Chondrocyte (in vitro differentiated cells): ENCODE measurements around the gene NPAS3. TPM values are rescaled to one million over a fixed set of nuclear protein-coding genes. Genes with fewer than 3 reads are reported as not detected.

Source experiments
- DNase-seq: peaks from one replicate; pipeline ENCODE4 v3.0.0; 2021; ENCODE audit warnings: mixed read lengths, low spot score
- H3K27ac Mint-ChIP-seq: one replicate; pipeline ENCODE4 v1.8.0; 2021; ENCODE audit warnings: mild to moderate bottlenecking, moderate library complexity, mixed read lengths; ENCODE audit not compliant: unreplicated experiment
- H3K27me3 Mint-ChIP-seq: 2 replicates; pipeline ENCODE4 v1.8.0; 2021; ENCODE audit warnings: low read depth, mixed read lengths
- H3K36me3 Mint-ChIP-seq: 2 replicates; pipeline ENCODE4 v1.8.0; 2021; ENCODE audit warnings: low read depth, mixed read lengths
- H3K4me1 Mint-ChIP-seq: 2 replicates; pipeline ENCODE4 v1.8.0; 2021; ENCODE audit warnings: low read depth, mild to moderate bottlenecking, mixed read lengths
- H3K4me3 Mint-ChIP-seq: one replicate; pipeline ENCODE4 v1.8.0; 2021; ENCODE audit warnings: mild to moderate bottlenecking, moderate library complexity, mixed read lengths; ENCODE audit not compliant: unreplicated experiment
- H3K9me3 Mint-ChIP-seq: 2 replicates; pipeline ENCODE4 v1.8.0; 2021; ENCODE audit warnings: low read depth, mixed read lengths
- CTCF ChIP-seq: fragments of 200-600 bp; sonication (generic); IDR thresholded peaks from 2 replicates; pipeline ENCODE4 v1.5.0; 2021; ENCODE audit warnings: antibody characterized with exemption, mild to moderate bottlenecking, moderate library complexity
- total RNA-seq: library from RNA; stranded (reverse); gene quantifications from 3 replicates; pipeline ENCODE4 v1.2.1, GENCODE V29; 2021

Gene NPAS3
- total RNA-seq, 1 donor from 2014 or later = 2.6 TPM

- Mint-ChIP-seq H3K27me3 (no peaks in the 10 kb centered on the region), H3K27ac (no peak overlapping the region), H3K36me3 (no peaks in the 10 kb centered on the region), H3K9me3 (no peaks in the 10 kb centered on the region), H3K4me1 (no peaks in the 10 kb centered on the region), H3K4me3 (no peak overlapping the region)
- no peak for TF ChIP-seq CTCF
- DNase-seq = no peak
Observed at GRCh38 chr14:33126433-33126832, 187.8 kb downstream of the NPAS3 start.

DNA sequence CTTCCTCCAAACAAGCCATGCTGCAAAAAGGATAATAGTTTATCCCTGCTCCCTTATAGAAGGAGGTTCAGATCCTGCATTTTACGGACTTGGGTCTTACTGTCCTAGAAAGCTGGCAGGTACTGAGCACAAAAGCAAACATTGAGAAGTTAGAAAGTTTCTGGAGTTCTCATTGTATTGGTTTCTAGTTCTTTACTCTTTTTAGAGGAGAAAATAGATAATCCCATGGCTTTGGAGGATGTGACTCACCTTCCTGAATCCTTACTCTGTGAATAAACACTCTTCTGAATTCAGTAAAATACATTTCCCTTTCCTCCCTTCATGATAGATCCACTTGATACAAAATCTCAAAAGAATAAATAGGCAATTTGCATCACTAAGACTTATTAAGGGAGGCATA, 188.9 kb downstream of the NPAS3 start:
- H3K27me3 Mint-ChIP-seq = no peaks in the 10 kb centered on the region
- no peaks in the 10 kb centered on the region for H3K9me3 Mint-ChIP-seq
- no peaks in the 10 kb centered on the region for H3K36me3 Mint-ChIP-seq
- DNase-seq = no peak
- H3K4me3 Mint-ChIP-seq = no peak overlapping the region
- H3K4me1 Mint-ChIP-seq = no peaks in the 10 kb centered on the region
- TF ChIP-seq CTCF = no peak
- no peak overlapping the region for H3K27ac Mint-ChIP-seq

DNA sequence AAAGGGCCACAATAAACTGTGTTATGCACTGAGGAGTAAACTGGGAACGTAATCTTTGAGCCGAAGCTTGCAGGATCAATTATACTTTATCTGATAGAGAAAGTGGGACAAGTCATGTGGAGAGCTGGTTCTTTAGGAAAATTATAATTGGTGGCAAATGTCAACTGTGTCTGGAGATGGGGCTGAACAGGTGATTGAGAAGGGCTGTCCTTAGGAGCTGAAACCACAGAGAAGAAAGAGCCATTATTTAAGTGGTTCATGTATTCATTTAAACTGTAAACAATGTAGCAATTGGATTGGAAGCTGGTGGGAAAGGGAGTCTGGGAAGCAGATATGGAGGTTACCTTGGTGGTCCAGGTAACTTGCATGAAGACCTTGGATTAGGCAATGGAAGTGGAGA, 193.1 kb downstream of the NPAS3 start:
- DNase-seq = no peak
- H3K36me3 Mint-ChIP-seq = no peaks in the 10 kb centered on the region
- H3K4me3 Mint-ChIP-seq = no peak overlapping the region
- TF ChIP-seq CTCF = no peak
- no peaks in the 10 kb centered on the region for H3K27me3 Mint-ChIP-seq
- H3K4me1 Mint-ChIP-seq = no peaks in the 10 kb centered on the region
- H3K9me3 Mint-ChIP-seq = no peaks in the 10 kb centered on the region
- no peak overlapping the region for H3K27ac Mint-ChIP-seq

DNA sequence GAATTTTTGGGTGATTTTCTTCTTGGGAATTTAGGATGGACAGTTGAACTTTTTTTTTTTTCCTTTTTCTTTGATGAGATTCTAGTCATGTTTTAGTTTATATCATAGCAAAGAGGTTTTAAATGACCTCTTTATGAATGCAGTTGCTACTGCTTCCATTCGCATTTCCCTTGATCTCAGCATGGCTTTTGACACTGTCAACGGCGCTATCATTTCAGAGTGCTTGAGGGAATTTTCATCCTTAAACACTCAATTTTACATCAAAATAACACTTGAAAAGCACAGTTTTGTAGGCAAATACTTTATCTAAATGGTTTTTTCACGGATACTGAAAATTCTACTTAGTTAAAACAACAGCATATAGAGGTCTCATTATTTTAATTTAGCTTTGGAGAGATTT, 195.5 kb downstream of the NPAS3 start:
- no peak for TF ChIP-seq CTCF
- DNase-seq = no peak

DNA sequence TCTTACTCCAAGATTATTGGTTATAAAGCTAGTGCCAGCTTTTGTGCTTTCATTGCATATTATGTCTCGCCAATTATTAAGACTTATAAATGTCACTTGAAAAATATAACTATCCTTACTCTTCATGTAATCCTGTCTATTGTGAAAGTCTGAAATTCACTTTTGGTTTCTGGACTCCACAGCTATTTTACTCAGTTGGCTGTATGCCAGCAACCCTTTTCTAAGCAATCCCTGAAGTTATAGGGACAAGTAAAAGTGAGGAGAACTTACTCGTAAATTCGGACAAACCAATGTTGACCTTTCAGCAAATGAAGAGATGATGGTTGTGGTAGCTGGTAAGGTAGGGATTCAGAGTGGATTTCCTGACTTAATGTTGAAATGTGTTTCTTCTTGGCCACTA, 196.3 kb downstream of the NPAS3 start:
- Mint-ChIP-seq H3K4me3 (no peak overlapping the region), H3K27me3 (no peaks in the 10 kb centered on the region)

More for the DNA sequence above, 195.5 kb downstream of the NPAS3 start:
- Mint-ChIP-seq H3K36me3 (no peaks in the 10 kb centered on the region), H3K4me1 (no peaks in the 10 kb centered on the region), H3K9me3 (no peaks in the 10 kb centered on the region), H3K4me3 (no peak overlapping the region), H3K27me3 (no peaks in the 10 kb centered on the region), H3K27ac (no peak overlapping the region)

More for the DNA sequence above, 196.3 kb downstream of the NPAS3 start:
- Mint-ChIP-seq H3K9me3 (no peaks in the 10 kb centered on the region), H3K27ac (no peak overlapping the region), H3K36me3 (no peaks in the 10 kb centered on the region), H3K4me1 (no peaks in the 10 kb centered on the region)
- no peak for DNase-seq
- TF ChIP-seq CTCF = no peak
